ENCODE measurements around the gene BRSK1.

The BRSK1 gene

DNA sequence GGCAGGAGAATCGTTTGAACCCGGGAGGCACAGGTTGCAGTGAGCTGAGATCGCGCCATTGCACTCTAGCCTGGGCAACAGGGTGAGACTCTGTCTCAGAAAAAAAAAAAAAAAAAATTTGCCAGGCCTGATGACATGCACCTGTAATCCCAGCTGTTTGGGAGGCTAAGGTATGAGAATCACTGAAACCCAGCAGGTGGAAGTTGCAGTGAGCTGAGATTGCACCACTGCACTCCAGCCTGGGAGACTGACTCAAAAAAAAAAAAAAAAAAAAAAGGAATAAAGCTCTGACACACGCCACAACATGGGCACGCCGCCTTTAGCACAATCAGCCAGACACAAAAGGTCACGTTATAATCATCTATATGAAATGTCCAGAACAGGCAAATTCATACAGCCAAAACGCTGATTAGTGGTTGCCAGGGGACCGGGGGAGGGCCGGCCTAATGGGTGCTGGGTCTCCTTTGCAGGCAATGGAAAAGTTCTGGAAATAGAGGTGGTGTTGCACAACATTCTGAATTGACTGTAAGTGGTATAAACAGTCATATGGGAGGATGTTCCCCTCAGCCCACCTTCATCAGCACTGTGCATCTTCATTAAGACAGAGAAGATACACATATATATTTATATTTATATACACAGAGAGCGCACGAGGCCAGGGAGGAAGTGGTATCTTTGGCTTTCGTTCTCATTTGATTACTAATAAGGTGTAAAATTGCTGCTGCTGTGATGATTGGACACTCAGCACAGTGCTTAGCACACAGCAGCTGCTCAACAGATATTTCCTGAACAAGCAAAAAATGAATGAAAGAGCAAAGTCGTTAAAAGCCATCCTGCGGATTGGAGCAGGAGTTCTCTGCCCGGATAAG is 7.7 kb upstream of the BRSK1 start:
- DNase-seq: no peak

DNA sequence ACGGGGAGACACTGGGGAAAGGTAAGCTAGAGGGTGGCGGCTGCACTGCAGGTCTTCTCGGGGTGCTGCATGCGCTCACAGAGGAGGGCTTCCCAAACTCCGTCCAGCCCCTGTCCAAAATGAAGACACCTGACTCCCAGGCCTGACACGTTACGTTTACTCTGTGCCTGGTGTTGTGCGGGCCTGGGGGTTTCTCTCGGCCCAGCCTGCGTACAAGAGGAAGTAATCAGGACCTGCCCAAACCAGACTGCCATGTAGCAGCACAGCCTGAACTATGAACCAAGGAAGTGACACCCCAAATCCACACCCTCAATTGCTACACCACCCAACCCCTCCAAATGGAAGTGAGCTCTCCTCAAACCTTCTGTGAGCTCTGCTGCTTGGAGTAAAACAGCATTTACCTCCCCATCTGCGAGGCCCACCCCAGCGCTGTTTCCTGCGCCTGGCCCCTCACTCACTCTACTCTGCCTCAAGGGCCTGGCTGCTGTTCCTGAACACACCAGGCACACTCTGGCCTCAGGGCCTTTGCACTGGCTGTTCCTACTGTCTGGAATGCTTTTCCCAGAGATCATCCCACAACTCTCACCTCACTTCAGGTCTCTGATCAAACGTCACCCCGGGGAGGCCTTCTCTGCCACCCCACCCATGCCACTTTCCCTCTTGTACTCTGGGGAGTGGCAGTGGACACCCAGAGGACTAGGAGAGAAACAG is 6.9 kb upstream of the BRSK1 start:
- no peak for DNase-seq

DNA sequence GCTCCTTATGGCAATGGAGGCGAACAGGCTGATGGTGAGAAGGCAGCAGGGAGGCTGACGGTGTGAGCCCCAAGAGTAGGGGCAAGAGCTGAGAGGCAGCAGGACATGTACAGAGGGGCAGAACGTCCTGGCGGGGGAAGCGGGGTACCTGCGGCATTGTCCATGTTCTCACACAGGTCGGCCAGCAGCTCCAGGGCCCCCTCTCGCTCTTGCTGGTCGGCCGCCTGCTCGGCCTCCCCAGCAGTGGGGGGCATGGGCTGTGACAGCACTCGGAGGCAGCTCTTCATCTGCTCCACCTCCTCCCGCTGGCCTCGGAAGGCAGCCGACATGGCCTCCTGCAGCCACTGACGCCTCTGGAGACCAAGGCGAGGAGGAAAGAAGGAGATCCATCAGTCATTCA is 6.3 kb upstream of the BRSK1 start:
- DNase-seq: no peak

DNA sequence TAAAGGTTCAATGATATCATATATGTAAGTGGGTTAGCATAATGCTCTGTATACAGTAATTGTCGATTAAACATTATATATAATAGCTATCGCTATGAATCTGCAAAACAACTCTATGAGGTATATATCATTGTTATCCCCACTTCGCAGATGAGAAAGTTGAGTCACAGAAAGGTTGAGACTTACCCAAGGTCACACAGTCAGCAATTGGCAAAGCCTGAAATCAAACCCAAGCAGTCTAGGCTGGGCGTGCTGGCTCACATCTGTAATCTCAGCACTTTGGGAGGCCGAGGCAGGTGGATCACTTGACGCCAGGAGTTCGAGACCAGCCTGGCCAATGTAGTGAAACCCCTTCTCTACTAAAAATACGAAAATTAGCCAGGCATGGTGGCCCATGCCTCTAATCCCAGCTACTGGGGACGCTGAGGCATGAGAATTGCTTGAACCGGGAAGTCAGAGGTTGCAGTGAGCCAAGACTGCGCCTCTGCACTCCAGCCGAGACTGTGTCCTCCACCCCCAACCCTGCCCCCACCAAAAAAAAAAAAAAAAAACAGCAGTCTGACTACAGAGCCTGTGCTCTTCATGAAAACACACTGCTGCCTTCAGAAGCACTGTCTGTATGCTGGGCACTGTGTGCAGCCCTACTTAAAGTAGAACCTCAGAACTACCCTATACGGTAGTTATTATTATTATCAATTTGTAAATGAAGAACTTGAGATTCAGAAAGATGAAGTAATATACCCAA is 5.2 kb upstream of the BRSK1 start:
- no peak for DNase-seq

DNA sequence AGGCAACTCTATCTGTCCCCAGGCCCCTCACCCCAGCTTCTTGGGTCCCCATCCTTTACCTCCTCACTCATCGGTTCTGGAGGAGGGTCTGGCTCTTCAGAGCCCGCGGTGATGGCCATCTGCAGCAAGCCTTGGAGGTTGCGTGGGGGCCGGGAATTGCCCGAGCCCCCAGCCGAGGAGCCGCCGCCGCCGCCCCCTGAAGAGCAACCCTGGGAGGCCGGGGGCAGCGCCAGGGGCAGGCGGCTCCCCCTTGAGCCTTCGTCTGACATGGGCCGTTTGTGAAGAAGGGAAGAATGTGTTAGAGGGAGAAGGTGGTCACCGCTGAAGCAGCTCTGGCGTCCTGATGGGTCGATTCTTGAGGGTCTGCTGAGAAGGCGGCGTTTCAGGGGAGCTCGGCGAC is 4.5 kb upstream of the BRSK1 start:
- DNase-seq: no peak

DNA sequence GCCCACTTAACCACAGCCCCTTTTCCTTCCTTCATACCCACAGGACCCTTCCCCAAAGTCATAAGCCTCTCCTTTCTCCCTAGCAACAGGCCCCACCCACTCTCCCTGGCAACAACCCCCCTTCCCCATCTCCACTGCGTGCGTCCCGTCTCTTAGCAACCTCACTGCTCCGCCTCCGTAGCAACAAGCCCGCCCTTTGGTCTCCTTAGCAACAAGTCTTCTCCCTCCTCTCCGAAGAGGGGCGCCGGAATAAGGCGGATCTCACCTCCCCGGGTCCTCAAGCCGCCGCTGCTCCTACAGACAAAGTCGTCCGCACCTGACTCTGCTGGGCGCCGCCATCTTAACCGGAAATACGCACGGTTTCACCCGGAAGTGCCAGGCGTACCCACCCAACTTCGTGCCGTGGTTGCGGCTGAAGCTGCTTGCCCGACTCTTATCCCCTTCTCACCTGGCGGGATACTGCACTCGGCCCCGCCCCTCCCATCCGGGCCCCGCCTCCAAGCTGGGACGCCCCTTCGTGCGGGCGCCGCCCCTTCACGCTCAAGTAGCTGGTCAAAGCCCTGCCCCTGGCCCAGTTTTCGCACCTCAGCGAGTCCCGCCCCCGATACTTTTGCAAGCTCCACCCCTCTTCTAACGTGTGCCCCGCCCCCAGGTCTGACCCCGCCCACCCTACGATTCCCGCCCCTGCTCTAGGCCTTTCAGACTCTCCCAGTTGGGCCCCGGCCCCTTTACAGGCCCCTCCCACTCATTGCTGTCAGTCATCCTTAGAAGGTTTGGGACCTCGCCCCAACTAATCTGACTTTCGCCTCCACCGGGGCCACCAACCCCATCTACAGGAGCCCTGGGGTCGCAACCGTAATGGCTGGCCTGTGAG is 3.8 kb upstream of the BRSK1 start, which contains the start of gene HSPBP1:
Gene HSPBP1, minus strand, starts transcription at position 341 of the 874 bp plus-strand sequence. CDS start 502 bp downstream, outside the sequence.
- peak; percentile 94 for DNase-seq

DNA sequence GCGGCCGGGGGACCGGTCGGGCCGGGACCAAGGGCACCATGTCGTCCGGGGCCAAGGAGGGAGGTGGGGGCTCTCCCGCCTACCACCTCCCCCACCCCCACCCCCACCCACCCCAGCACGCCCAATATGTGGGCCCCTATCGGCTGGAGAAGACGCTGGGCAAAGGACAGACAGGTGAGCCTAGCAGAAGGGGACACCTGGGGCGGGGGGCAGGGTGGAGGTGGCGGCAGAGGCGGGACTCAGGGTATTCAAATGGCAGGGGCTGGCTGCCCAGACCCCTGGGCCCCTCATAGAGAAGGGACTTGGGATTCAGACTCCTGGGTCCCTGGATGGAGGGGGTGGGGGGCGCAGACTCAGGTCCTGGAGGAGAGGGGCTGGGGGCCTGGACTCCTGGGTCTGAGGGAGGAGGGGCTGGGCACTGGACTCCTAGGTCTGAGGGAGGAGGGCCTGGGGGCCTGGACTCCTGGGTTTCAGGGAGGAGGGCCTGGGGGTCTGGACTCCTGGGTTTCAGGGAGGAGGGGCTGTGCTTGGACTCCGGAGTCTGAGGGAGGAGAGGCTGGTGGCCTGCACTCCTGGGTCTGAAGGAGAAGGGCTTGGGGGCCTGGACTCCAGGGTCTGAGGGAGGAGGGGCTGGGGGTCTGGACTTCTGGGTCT is 735 bp downstream of the BRSK1 start:
- DNase-seq: no peak

DNA sequence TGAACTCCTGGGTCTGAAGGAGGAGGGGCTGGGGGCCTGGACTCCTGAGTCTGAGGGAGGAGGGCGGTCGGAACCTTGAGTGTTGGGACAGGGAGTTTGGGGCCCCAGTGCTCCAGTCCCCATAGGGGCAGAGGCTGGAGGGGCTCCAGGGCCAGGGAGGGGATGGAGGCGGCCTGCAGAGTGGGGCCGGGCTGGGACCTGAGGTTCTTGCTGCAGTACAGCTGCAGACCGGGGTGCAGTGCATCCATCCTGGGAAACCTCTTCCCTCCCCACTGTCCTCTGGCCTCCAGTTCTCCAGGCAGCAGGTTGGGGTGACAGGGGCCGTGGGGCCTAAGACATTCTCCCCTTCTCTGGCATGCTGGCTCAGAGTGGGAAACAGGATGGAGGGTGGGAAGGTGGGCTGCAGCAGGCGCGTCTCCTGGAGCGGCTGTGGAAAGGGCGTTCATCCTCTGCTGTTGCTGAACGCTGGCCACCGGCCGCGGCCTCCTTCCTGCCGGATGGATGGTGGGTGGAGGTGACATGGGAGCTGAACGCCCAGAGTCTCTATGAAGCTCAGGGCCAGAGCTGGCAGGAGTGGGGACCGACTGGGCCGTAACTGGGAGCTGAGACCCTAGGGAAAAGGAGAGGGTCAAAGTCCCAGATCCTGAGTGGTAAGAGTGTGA is 1.6 kb downstream of the BRSK1 start:
- DNase-seq: no peak

DNA sequence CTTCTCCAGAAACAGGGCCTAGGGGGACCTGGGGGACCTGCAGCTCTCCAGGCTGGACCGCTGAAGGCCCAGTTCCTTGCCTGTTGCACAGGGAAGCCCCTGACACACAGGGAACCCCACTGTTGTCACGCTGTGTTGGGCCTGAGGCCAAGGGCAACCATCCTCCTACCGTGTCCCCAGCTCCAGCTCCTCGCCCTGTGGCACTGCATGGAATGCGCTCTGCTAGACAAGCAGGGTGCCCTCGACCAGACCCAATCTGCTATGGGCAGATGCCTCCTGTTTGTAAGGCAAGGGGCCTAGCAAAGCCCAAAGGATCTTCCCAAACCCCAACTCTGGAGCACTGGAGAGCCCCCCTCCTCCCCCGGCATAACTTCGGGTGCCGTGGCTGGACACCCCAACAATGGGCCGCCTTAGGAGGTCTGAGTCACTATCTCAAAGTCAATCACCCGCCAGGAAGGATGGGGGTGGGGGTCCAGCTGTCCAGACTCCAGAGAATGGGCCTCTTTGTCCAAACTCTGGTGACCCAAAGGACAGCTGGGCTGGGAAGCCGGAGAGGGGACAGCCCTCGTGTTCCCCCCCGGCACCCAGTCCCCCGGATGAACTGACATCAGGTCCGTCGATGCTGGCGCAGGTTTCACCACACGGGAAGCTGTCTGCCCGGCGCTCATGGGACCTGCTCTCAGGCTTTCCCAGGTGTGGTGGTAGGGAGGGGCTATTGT is 3.7 kb downstream of the BRSK1 start:
- DNase-seq: no peak

DNA sequence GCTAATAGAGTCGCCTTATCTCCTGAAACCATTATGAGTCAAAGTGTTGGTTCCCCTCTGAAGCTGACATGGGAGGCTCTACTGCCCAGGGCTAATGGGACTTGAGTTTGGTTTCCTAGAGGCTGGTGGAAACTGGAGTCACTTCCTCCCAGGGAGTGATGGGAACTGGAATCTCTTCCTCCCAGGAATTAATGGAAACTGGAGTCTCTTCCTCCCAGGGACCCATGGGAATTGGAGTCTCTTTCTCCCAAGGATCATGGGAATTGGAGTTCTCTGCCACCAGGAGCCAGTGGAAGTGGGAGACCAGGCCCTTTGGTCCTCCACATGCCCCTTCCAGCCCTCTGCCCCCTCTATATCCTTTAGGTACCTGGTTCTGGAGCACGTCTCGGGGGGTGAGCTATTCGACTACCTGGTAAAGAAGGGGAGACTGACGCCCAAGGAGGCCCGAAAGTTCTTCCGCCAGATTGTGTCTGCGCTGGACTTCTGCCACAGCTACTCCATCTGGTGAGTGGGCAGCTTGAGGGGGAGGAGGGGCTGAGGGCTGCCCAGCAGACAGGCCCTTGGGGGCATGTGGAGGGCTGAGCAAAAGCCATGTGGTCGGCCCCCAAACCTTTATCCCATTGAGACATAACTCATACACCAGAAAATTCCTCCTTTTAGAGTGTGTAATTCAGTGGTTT is 5.5 kb downstream of the BRSK1 start:
- DNase-seq: no peak

DNA sequence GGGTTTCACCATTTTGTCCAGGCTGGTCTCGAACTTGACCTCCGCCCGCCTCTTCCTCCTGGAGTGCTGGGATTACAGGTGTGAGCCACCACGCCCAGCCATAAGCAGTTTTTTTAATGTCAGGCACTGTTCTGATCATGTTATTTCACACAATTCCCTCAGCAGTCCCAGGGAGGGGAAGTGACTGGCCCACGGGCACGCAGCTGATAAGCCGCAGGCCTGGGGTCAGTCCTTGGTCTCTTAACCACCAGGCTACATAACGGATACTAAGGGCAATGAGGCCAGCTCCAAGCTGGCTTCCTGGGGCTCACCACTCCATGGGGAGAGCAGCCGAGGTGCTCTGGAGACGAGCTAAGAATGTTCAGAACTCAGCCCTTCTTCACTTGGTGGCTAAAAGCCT is 13.5 kb downstream of the BRSK1 start:
- no peak for DNase-seq

DNA sequence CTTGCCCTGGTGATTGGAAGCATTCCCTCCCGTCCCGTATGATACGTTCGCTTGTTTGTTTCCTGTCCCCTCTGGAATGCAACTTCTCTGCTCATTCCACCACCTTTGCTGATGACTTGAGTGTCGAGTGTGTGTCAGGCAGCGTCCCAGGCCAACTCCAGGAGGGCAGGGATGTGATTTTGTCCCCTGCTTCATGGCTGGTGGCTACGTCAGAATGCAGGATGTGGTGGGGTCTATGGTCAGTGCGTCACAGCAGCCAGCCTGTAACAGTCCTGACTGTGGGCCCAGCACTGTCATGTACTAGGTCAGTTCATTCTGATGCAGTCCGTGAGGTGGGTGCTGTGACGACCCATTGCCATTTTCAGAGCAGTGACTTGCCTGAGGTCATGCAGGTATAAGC is 16.2 kb downstream of the BRSK1 start:
- DNase-seq: no peak

DNA sequence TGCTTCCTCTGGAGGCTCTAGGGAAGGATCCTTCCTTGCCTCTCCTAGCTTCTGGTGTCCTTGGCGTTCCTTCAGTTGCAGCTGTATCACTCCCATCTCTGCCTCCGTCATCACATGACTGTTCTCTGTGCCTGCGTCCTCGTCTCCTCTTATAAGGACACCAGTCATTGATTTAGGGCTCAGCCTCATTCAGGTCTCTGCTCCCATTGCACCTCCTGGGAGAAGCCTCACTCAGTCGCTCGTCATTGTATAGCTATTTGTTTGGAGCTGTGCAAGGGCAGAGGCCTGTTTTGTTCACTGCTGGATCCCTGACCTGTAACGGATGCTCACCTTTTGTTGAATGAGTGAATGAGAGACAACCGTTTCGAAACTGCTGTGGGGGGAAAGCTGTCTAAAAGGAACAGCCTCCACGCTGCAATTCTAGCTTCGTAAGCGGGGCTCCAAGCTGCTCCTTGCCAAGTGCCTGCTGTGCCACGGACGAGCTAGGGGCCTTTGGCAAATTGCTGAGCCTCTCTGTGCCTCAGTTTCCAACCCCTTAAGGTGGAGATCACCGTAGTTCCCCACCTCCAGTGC is 17.2 kb downstream of the BRSK1 start:
- no peak for DNase-seq

DNA sequence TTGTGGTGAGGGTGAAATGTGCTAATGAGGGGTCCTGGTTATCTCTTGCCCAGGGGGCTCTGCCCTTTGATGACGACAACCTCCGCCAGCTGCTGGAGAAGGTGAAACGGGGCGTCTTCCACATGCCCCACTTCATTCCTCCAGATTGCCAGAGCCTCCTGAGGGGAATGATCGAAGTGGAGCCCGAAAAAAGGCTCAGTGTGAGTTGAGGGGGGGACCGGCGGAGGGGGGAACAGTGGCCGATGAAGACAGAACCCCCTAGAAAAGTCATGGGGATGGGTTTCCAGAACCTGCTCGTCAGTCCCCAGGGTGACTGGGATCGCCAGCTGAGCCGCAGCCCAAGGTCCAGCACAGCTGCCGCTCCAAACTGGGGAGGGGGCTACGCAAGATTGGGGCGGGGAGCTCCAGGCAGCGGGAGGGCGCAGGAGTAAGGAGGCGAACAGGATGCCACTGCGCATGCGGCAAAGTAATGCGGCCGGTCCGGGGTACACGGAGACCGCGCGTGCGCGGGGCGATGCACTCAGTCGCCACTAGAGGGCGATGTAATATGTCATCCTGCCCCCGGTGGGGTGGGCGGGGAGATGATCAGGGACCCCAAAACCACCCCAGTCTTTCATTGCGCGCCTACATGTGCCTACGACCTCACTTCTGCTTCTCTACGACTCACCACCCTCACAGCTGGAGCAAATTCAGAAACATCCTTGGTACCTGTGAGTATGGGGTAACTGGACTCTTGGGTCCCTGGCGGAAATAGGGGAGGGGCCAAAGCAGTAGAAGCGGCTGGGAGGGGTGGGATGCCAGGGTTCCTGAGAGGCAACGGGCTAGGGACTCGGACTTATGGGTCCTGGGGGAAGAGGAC is 17.9 kb downstream of the BRSK1 start:
- peak; percentile 40 for DNase-seq

DNA sequence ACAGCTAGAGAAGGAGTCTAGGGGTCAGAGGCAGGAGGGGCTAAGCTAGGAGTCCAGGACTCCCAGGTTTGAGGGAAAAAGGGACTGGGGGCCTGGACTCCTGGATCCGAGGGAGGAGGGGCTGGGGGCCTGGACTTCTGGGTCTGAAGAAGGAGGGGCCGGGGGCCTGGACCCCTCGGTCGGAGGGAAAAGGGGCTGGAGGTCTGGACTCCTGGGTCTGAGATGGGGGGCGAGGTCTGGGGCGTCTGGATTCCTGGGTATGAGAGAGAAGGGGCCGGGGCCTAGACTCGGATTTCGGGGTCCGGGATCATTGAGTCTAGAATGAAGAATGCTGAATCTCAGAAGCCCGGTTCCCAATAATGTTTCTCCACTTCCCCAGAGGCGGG is 18.5 kb downstream of the BRSK1 start:
- no peak for DNase-seq

DNA sequence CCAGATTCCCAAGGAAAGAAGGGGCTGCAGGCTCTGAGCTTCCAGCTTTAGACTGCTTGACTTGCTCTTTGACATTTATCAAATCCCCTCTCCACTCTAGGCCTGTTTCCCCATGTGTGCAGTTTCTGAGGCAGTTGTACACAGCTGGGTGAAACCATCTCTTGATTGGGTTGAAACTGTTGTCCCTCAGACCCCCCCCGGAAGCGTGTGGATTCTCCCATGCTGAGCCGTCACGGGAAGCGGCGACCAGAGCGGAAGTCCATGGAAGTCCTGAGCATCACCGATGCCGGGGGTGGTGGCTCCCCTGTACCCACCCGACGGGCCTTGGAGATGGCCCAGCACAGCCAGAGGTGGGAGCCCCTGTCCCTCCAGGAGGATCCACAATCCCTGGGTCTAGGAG is 19.7 kb downstream of the BRSK1 start:
- no peak for DNase-seq

DNA sequence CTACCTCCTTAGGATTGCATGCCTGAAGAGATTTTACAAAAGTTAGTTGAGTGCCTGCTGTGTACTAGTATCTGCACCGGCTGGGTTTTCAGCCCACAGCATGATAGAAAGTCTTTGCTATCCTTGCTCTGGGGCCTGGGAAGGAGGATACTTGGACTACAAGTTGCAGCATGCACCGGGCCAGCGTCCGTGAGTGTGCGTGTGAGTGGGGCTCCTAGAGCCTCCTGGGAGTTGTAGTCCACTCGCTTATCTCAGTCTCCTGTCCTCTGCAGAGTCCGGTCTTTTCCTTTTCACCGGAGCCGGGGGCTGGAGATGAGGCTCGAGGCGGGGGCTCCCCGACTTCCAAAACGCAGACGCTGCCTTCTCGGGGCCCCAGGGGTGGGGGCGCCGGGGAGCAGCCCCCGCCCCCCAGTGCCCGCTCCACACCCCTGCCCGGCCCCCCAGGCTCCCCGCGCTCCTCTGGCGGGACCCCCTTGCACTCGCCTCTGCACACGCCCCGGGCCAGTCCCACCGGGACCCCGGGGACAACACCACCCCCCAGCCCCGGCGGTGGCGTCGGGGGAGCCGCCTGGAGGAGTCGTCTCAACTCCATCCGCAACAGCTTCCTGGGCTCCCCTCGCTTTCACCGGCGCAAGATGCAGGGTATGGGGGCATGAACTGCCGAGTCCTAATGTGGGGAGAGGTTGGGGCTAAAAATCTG is 20.6 kb downstream of the BRSK1 start:
- no peak for DNase-seq

DNA sequence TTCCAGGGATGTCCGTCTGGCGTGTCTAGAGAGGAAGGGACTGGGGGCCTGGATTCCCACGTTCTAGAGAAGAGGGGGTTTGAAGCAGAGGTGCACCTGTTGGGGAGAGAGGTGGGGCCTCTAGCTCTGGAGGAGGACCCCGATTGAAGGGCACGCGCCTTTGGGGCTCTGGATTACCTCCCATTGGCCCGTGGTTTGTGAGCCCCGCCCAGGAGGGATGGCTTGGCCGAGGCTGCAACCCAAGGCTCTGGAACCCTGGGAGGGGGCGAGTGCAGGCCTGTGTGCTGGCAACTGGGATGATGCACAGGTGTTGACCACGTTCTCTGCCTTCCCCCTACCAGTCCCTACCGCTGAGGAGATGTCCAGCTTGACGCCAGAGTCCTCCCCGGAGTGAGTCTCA is 21.2 kb downstream of the BRSK1 start:
- DNase-seq: no peak
